HG02678 (cell line): ENCODE measurements around the gene SLC6A6.
"Not testable (repeated sequence)": the region's sequence is repeated elsewhere in the genome, so short reads cannot be mapped to it uniquely, and the experiment has no call there.

Experiments used
- ATAC-seq: cut with Tn5 transposase; IDR thresholded peaks from one replicate; pipeline ENCODE4 v1.9.1; 2021; ENCODE audit warnings: mild to moderate bottlenecking, moderate library complexity; ENCODE audit not compliant: unreplicated experiment

The SLC6A6 gene

GRCh38 chr3:14397531-14397930, 4.9 kb upstream of the SLC6A6 start:
- no peak for ATAC-seq

GRCh38 chr3:14397940-14398796, 4.2 kb upstream of the SLC6A6 start:
- no peak for ATAC-seq

DNA sequence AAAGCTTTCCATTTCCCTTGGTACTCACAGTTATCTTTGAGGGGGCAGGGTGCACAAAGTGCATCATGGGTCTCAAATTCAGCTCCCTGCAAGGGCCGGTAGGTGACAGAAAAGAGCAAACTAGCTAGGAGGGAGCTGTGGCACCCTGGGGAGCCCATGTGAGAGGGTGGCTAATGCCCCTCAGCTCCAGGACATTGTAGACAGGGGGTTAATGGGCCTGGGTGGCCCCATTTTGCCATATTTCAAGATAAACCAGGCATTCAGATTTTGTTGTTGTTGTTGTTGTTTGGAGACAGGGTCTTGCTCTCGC, 3.7 kb upstream of the SLC6A6 start:
- ATAC-seq = no peak

DNA sequence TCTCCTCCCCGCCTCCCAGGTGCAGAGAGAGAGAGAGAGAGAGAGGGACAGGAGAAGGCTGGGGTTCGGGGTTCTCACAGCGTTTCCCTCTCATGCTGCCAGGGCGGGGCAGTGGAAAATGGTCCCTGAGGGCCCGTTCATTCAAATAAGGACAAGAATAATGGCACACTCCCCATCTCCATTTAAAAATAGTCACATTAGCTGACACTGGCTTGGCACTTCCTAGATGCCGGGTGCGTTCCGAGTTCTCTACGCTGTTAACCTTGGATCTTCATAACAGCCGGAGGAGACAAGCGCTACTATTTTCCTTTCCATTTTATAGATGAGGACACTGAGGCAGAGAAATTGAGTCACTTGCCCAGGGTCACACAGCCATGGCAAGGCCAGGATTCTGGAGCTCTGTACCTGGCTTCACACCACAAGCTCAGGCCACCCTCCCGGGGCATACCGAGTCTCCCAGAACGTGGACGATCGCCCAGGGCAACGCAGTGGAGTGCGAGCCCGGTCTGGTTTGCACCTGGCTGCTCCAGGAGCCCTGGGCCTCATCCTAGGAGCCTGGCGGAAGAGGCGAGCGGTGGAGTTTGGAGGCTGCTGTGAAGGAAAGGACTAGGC, 608 bp upstream of the SLC6A6 start:
- no peak for ATAC-seq

DNA sequence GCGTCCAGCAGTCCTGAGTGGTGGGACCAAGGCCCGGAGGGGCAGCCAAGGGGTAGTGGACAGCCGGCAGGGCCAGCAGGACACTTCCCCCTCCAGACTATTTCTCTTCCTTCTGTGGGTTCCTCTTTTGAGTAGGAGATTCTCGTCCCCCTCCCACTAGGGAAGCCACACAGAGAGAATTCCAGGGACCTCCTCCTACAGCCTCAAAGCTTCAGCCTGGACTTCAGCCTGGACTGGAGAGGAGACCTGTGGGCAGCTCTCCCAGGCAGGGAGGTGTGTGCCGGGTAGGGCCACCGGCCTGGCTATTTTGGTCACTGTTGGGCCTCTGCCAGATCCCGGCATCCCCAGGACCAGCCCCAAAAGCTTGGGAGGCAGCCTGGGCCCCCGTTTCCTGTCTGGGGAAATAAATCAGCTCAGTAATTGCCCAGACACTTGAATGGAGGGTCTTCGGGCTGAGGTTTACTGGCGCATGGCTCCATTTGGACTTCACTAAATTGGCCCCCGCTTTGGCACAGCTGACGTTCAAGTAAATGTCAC, 1.3 kb downstream of the SLC6A6 start:
- no peak for ATAC-seq

GRCh38 chr3:14404186-14404585, 1.8 kb downstream of the SLC6A6 start:
- no peak for ATAC-seq

DNA sequence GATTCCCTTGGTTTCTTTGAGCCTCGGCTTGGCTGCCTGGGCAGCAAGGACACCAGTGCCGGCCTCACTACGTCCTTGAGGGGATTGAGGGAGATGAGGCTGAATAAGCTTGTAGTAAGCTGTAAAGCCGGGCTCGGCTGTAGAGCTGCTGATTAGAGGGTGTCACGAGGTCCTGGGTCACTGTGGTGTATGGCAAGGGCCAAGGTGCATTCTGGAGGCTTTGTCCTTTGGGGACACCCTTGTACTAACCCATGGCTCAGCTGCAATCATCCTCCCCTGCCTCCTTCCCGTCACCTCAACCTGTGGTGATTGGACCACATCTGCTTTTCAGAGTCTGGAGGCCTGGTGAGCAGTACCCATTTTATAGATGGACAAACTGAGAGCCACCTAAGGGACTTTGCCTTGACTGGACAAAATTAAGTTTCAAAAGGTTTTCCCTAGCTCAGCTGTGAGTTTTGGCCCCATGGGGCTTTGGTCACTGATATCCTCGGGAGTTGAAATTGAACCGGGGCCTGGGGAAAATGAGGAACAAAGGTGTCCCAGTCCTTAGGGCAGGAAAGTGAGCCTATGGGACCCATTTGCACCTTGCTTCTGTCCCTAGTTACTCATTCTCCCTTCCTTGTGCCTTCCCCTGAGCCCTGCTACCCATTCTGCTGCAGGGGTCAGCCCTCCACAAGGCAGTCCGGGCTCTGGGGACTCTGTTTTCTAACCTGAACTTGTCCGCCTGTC, 2.4 kb downstream of the SLC6A6 start:
- ATAC-seq = no peak

- ATAC-seq = no peak
These were observed 3.2 kb downstream of the SLC6A6 start for GRCh38 chr3:14405360-14406238.

- ATAC-seq = no peak
These were observed 3.9 kb downstream of the SLC6A6 start for GRCh38 chr3:14406336-14406735.

DNA sequence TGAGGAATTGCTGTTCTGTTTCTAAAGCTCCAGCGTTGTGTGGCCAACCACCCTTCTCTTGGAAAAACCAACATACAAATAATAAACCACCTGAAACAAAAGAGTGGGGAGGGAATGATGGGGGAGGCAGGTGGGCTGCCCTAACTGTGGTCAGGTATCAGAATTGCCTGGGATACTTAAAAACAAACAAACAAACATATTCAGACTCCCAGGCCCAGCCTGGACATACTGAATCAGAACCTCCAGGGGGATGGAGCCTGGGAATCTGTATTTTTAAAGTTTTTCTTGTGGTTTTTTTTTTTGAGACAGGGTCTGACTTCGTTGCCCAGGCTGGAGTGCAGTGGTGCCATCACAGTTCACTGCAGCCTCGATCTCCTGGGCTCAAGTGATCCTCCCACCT, 4.4 kb downstream of the SLC6A6 start:
- ATAC-seq = no peak

DNA sequence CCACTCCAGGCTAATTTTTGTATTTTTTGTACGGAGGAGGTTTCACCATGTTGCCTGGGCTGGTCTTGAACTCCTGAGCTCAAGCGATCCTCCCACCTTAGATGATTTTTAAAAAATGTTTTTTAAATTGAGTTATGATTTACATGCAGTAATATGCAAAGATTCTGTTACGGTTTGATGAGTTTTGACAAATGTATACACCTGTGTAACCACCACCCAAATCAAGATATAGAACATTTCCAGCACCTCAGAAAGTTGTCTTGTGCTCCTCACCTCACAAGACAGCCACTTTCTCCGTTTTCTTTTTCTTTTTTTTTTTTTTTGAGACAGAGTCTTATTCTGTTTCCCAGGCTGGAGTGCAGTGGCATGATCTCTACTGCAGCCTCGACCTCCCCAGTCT, 4.8 kb downstream of the SLC6A6 start:
- no peak for ATAC-seq

DNA sequence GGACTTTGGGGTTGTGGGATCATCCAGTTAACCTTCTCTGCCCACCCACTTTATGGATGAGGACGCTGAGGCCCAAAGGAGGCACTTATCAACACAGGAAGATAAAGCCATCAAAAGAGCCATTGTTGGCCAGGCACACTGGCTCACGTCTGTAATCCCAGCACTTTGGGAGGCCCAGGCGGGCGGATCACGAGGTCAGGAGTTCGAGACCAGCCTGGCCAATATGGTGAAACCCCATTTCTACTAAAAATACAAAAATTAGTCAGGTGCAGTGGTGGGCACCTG, 7.3 kb downstream of the SLC6A6 start:
- not testable (repeated sequence) for ATAC-seq

DNA sequence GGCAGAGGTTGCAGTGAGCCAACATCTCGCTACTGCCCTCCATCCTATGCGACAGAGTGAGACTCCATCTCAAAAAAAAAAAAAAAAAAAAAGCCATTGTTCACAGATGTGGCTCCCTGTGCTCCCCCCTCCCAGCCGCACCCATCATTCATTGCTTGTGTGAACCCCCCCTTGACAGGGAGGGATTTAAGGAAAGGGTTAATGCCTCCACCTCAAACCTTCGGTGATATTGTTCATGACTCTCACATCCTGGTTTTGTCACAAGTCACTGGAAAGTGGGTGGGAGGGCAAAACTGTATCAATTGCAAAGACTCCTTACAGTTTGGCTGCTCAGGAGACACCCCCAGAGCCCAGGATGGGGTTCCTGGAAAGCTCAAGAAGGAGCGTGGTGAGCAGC, 7.7 kb downstream of the SLC6A6 start:
- ATAC-seq = no peak

DNA sequence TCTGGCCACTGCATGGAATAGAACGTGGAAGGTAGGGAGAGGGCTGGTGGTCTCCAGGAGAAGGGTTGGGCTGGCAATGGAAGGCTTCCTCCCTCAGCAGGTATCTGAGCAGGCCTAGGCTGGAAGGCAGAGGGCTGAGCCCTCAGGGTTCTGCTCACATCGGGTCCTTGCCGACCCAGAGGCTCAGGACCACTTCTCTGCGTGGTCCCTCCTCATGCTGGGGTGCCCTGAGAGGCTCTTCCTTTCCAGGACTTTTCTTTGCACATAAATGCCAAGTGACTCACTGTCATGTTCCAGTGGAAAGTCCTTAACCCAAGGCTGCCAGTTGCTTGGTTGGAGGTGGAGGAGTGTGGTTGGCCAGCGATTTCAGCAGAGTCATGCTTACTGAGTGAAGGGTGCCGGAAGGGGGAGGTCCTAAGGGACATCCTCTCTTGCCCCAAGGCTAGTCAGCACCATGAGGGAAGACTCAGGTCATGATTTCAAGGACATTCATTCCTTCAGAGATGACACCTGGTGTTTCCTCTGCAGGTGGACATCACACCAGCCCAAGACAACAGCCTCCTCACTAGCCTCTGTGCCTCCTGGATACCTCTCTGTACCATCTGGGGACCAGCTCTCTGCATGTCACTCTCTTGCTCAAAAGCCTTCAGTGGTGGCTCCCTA, 8.2 kb downstream of the SLC6A6 start:
- no peak for ATAC-seq

DNA sequence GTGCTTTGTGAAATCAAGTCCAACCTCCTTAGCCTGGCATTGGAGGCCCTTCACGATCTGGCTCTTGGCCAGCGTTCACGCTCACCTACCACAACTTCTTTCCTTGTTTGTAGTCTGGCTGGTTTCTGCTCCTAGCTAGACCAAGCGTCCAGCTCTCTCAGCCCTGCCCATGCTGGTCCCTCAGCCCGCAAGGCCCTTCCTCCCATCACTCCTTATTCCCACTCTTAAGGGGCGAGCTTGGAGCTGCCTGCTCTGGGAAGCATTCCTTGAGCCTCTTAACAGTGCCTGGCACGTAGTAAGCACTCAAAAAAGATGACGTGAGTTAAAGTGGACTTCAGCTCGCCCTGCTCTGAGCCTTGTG, 8.7 kb downstream of the SLC6A6 start:
- no peak for ATAC-seq

DNA sequence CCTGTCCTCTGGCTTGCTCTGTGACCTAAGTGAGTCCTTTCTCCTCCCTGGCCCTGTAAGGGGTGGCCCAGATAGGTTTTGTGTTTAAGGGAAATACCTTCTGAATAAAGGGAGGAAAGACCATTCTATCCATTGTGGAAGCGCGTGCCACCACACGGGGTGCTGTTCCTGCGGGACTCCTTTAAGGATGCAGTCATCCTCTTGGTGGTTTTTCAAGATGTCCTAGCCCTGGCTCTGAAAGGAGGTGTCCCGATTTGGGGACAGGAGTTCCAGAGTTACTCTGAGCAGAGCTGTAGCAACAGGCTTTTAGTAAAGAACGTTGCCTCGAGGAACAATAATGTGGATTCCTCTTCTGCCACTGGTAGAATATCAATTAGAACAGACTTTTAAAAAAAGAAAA, 9.6 kb downstream of the SLC6A6 start:
- ATAC-seq = no peak

GRCh38 chr3:14412831-14413380, 10.5 kb downstream of the SLC6A6 start:
- no peak for ATAC-seq

DNA sequence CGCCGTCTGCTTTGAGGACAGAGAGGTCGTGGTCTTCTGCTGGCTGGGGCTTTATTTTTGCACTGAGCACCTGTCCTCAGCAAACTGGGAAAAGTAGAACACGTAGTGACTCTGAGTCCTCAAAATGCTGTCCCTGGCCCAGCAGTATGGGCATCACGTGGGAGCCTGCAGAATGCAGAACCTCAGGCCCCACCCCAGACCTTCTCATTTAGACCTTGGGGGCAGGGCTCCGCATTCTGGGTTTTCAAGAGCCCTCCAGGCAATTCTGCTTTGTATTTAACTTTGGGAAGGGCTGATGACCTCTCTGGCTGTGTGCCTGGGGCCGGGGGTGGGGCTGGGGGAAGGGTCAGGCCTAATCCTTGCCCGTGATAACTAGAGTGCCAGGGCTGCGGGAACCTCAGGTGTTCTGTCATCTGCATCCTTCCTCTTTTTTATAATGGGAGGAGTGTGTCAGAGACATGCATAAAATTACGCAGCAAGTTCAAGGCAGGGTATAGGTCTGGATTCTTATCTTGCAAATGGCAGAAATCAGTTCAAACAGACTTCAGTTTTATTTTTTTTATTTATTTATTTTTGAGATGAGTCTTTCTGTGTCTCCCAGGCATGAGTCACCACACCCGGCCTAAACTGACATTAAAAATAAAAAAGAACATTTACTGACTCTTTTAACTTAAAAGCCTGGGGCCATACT, 11.1 kb downstream of the SLC6A6 start:
- ATAC-seq = no peak

DNA sequence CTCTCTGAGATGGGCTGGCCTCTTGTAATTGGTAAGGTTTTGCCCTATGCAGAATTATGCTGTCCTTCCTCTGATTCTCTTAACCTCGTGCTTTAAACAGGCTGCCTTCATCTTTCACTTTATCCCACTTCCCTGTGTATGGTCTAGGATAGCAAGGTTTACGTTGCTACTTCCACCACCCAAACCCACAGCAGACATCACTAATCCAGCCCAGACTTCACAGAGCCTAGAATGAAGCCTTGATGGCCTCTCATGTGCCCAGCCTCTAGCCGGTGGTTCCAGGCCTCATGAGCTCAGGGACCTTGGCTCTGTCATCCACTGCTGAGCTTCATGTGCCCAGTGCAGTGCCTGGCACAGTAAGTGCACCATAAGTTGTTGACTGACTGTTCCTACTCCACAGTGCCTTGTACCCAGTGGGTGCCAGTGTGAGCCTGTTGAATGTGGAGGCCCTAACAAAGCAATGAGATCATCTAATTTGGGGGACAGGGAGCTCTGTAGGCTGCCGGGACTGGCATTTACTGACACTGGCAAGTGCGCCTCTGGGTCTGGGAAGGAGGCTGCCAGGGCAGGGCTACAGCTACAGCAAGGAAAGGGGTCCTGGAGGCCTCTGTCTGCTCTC, 12.5 kb downstream of the SLC6A6 start:
- ATAC-seq = no peak
